GM12873 (cell line): ENCODE data around the gene RBM47.

Source experiments
- TF ChIP-seq, protein P1 (sequence below): IDR thresholded peaks from 2 replicates; pipeline ENCODE4 v1.5.1; 2012; ENCODE audit warnings: low read depth, mild to moderate bottlenecking, moderate library complexity, low read length, control low read depth; ENCODE audit not compliant: insufficient read depth; ENCODE audit errors: missing control alignments

The RBM47 gene

DNA sequence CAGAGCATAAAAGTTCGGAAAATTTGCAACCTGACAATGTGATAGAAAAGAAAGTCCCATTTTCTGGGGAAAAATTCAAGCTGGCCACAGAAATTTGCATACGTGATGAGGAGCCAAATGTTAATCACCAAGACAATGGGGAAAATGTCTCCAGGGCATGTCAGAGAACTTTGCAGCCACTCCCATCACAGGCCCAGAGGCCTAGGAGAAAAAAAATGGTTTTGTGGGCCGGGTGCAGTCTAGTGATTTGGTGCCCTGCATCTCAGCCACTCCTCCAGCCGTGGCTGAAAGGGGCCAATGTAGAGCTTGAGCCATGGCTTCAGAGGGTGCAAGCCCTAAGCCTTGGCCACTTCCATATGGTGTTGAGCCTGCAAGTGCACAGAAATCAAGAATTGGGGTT is 223.3 kb downstream of the RBM47 start:
- TF ChIP-seq, protein P1, sequence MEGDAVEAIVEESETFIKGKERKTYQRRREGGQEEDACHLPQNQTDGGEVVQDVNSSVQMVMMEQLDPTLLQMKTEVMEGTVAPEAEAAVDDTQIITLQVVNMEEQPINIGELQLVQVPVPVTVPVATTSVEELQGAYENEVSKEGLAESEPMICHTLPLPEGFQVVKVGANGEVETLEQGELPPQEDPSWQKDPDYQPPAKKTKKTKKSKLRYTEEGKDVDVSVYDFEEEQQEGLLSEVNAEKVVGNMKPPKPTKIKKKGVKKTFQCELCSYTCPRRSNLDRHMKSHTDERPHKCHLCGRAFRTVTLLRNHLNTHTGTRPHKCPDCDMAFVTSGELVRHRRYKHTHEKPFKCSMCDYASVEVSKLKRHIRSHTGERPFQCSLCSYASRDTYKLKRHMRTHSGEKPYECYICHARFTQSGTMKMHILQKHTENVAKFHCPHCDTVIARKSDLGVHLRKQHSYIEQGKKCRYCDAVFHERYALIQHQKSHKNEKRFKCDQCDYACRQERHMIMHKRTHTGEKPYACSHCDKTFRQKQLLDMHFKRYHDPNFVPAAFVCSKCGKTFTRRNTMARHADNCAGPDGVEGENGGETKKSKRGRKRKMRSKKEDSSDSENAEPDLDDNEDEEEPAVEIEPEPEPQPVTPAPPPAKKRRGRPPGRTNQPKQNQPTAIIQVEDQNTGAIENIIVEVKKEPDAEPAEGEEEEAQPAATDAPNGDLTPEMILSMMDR = no peak

DNA sequence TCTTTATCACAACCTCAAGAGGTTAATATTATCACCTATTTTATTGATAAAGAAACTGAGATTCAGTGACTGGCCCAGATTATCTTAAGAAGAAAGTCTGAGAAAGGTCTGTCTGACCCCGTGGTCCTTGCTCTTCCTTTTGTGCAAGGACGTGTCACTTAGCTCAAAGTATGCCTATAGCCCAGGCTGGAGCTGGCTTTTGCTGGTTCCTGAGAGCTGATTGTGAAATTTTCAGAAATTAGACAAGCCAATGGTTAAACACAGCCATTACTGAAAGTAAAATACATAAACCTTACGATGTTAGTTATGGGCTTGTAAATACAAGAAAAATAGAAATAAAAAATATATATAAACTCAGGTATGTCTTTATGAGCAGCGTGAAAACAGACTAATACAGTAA is 224.5 kb downstream of the RBM47 start:
- TF ChIP-seq, protein P1 = no peak

DNA sequence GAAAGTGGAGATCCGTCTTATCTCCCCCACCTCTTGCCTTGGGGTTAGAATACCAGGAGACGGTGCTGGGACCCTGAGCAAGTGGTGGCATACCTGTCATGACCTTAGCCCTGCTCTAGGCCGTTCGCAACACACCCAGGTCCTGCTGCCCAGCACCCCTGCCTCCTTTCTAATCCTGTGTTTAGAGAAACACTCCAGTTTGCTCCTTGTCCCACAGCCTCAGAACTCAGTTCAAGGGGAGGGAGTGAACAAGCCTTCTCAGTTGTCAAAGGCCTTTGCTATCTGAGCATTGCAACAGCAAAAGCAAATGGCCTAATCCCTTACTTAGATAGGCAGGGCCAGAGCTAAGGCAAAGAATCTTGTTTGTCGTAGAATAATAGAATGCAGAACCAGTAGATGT is 226.6 kb downstream of the RBM47 start:
- TF ChIP-seq, protein P1 = no peak

DNA sequence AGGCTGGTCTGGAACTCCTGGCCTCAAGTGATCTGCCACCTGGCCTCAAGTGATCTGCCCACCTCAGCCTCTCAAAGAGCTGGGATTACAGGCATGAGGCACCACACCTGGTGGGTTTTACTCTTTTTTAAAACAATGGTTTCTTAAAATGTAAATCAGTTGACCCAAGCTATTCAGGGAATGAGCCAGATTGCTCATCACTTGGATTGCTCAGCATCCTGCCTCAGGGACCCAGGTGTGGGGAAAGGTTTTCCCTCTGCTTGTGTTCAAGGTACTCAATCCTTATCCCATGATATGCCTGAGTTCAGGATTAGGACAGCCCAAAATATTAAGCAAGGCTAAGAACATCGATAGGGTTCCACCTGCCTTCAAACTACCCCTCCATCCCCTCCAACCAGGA is 227.1 kb downstream of the RBM47 start:
- TF ChIP-seq, protein P1 = no peak

DNA sequence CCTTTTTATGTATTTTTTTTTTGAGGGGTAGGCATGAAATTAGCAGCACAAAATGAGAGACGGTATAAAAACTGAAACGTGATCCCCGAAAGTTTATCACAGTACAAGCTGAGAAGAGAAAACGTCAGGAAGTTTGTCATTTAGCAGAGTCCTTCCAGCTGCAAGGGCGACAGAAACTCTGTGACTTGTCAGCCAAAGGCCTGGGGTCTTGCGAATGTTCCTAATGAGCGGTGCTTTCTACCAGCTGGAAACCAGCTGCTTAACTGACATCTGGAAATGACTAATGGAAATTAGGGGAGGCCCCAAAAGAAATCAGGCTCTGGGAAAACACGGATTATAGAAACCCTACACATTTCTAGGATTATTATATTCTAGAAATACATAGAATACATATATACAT is 228.0 kb downstream of the RBM47 start:
- TF ChIP-seq, protein P1 = no peak

DNA sequence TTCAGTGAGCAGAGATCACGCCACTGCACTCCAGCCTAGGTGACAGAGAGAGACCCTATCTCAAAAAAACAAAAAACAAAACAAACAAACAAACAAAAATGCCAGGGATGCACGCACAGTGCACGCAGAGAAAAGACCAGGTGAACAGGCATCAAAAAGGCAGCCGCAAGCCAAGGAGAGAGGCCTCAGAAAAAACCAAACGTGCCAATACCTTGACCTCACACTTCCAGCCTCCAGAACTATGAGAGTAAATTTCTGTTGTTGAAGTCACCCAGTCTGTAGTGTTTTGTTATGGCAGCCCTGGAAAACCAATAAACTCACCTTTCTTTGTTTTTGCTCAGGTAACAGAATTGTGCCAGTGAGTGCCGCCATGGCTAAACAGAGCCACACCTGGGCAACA is 228.6 kb downstream of the RBM47 start:
- TF ChIP-seq, protein P1 = no peak

DNA sequence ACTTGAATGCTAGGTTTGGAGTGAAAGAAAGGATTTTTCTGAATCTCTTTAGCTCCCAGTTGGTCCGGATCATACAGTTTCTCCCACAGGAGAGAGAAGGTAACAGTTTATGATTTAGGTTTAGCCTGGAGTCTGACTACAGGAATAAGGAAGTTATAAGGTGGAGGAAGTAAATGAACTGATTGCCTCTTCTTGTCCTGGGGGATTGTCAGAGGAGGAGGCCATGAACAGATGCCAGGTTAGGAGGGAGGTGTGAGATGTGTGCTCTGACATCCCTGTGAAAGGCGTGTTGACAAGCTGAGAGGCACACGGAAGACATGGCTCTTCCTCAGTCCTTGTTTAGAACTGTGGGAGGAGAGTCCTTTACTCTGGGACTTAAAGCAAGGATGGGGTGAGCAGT is 230.1 kb downstream of the RBM47 start:
- TF ChIP-seq, protein P1 = no peak
